Gastroesophageal sphincter (tissue), 3 donors: Measurements from ENCODE around the gene TTLL8.

ENCODE experiments used
- CTCF ChIP-seq, 4 experiments: fragments of 200-600 bp in 2 of 4; fragments of 450-650 bp in 2 of 4; sonication (generic) in 1 of 4; IDR thresholded peaks; one replicate each; pipeline ENCODE4 v1.5.1; 2017 to 2019; ENCODE audit warnings: antibody characterized with exemption in 4 of 4, mild to moderate bottlenecking in 2 of 4, moderate library complexity in 2 of 4
- EP300 ChIP-seq: sonication (generic); formaldehyde crosslinking; IDR thresholded peaks from one replicate; pipeline ENCODE4 v1.6.1; 2017; ENCODE audit warnings: antibody characterized with exemption, mild to moderate bottlenecking
- POLR2A ChIP-seq, 2 donors: fragments of 450-650 bp; IDR thresholded peaks; one replicate each; pipeline ENCODE4 v1.6.1; 2017; ENCODE audit warnings: antibody characterized with exemption in 2 of 2, mild to moderate bottlenecking in 2 of 2, moderate library complexity in 1 of 2
- POLR2AphosphoS5 ChIP-seq: sonication (generic); formaldehyde crosslinking; IDR thresholded peaks from one replicate; pipeline ENCODE4 v1.6.1; 2017; ENCODE audit warnings: antibody characterized with exemption

GRCh38 chr22:50048836-50049235 is 9.3 kb downstream of the TTLL8 start:
- TF ChIP-seq POLR2A (IDR thresholded peaks at IDR 0.05) = no peak
- TF ChIP-seq CTCF (IDR thresholded peaks at IDR 0.05) = no peak
- no peak for TF ChIP-seq POLR2AphosphoS5
- no peak for TF ChIP-seq EP300
